Ishikawa (cell line): Measurements from ENCODE around the gene FGF2.

Source experiments
- CREB1 ChIP-seq: IDR thresholded peaks from 2 replicates; pipeline ENCODE4 v1.6.1; 2012; ENCODE audit warnings: low read depth
- EP300 ChIP-seq: IDR thresholded peaks from 2 replicates; pipeline ENCODE4 v1.6.1; 2012; ENCODE audit warnings: borderline replicate concordance
- YY1 ChIP-seq: IDR thresholded peaks from 2 replicates; pipeline ENCODE4 v1.6.1; 2012; ENCODE audit warnings: low read depth
- TF ChIP-seq, protein P1 (sequence below): IDR thresholded peaks from 2 replicates; pipeline ENCODE4 v1.6.1; 2012

DNA sequence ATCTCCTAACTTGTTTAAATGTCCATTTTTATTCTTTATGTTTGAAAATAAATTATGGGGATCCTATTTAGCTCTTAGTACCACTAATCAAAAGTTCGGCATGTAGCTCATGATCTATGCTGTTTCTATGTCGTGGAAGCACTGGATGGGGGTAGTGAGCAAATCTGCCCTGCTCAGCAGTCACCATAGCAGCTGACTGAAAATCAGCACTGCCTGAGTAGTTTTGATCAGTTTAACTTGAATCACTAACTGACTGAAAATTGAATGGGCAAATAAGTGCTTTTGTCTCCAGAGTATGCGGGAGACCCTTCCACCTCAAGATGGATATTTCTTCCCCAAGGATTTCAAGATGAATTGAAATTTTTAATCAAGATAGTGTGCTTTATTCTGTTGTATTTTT, 68.2 kb downstream of the FGF2 start:
- TF ChIP-seq, protein P1, sequence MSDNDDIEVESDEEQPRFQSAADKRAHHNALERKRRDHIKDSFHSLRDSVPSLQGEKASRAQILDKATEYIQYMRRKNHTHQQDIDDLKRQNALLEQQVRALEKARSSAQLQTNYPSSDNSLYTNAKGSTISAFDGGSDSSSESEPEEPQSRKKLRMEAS = no peak
- TF ChIP-seq EP300 (no peak), YY1 (no peak), CREB1 (no peak)
